ENCODE results near the gene DMD.

GRCh38 chrX:31336419-31336818 lies 1874.9 kb downstream of the DMD start:
- no peak for TF ChIP-seq CTCF (IDR thresholded peaks at IDR 0.05; ENCODE audit: borderline replicate concordance, extremely low read depth, low read length, poor library complexity, severe bottlenecking)
- no peak for TF ChIP-seq EZH2 (IDR thresholded peaks at IDR 0.05; ENCODE audit: borderline replicate concordance, low read depth, low read length, severe bottlenecking)

All from DND-41 (cell line).